H1 (cell line): ENCODE measurements around the gene HLTF. TPM values are rescaled to one million over a fixed set of nuclear protein-coding genes. Genes with fewer than 3 reads are reported as not detected.

Source experiments
- CTCF ChIA-PET: fragments of 300-600 bp; sonication (Branson Sonifier 250); formaldehyde crosslinking; loops from one replicate; lab custom pipeline; 2021; ENCODE audit not compliant: partially characterized antibody; lab: Charles Lee
- POLR2A ChIA-PET: fragments of 300-600 bp; sonication (Branson Sonifier 250); formaldehyde crosslinking; loops from one replicate; lab custom pipeline; 2021; ENCODE audit warnings: inconsistent platforms; ENCODE audit not compliant: partially characterized antibody; lab: Charles Lee
- DNase-seq, 2 experiments: peaks; one replicate each; pipeline versions ENCODE4 v3.0.0 to v3.0.0-alpha.2; 2010 to 2022; ENCODE audit warnings: low spot score in 2 of 2, low read depth in 1 of 2, mixed read lengths in 1 of 2
- FAIRE-seq: peaks from 2 replicates; lab custom pipeline; 2011; peaks lifted over from hg19 to GRCh38; lab: Jason Lieb, UNC
- H2AFZ ChIP-seq: 2 replicates; pipeline ENCODE4 v1.8.1; 2012; ENCODE audit warnings: low read length, inconsistent platforms
- H2AK5ac ChIP-seq: 2 replicates; pipeline ENCODE4 v1.6.1; 2013; ENCODE audit warnings: low read depth, low read length
- H2BK120ac ChIP-seq: replicated peaks from 2 replicates; pipeline ENCODE3; 2013; ENCODE audit warnings: low read depth, low read length, inconsistent platforms
- H2BK12ac ChIP-seq: 2 replicates; pipeline ENCODE4 v1.6.1; 2013; ENCODE audit warnings: low read depth, low read length
- H2BK15ac ChIP-seq: 2 replicates; pipeline ENCODE4 v1.6.1; 2013; ENCODE audit warnings: low read length
- H2BK20ac ChIP-seq: 2 replicates; pipeline ENCODE4 v1.6.1; 2013; ENCODE audit warnings: low read length
- H2BK5ac ChIP-seq: 2 replicates; pipeline ENCODE4 v1.6.1; 2013; ENCODE audit warnings: low read depth, low read length
- H3K14ac ChIP-seq: 2 replicates; pipeline ENCODE4 v1.6.1; 2013; ENCODE audit warnings: inconsistent platforms; ENCODE audit not compliant: insufficient read length
- H3K18ac ChIP-seq: 2 replicates; pipeline ENCODE4 v1.6.1; 2013; ENCODE audit warnings: low read length; ENCODE audit errors: extremely low read depth
- H3K23ac ChIP-seq: 2 replicates; pipeline ENCODE4 v1.6.1; 2013; ENCODE audit warnings: inconsistent platforms; ENCODE audit not compliant: insufficient read length
- H3K23me2 ChIP-seq: 2 replicates; pipeline ENCODE4 v1.6.1; 2013; ENCODE audit warnings: low read depth, low read length
- H3K27ac ChIP-seq: 2 replicates; pipeline ENCODE4 v1.6.1; 2011; ENCODE audit warnings: low read depth, low read length, inconsistent platforms
- H3K27me3 ChIP-seq, 4 experiments: replicated peaks in 1 of 4; 1 replicate in 1 of 4; 2 replicates in 3 of 4; pipeline versions ENCODE4 v1.6.1 to v1.8.1; 2011 to 2013; ENCODE audit warnings: low read length in 3 of 4, mild to moderate bottlenecking in 3 of 4, inconsistent platforms in 2 of 4, mixed read lengths in 2 of 4, moderate library complexity in 1 of 4; ENCODE audit not compliant: control insufficient read depth in 3 of 4, insufficient read depth in 3 of 4; ENCODE audit errors: extremely low read depth in 1 of 4
- H3K36me3 ChIP-seq, 4 experiments: 2 replicates each; pipeline versions ENCODE4 v1.6.1 to v1.8.1; 2011 to 2013; ENCODE audit warnings: mild to moderate bottlenecking in 4 of 4, low read length in 3 of 4, moderate library complexity in 2 of 4, control low read depth in 1 of 4, inconsistent platforms in 1 of 4; ENCODE audit not compliant: insufficient read depth in 4 of 4, control insufficient read depth in 2 of 4
- H3K4ac ChIP-seq: replicated peaks from 2 replicates; pipeline ENCODE3; 2013; ENCODE audit warnings: low read length, low read depth, mixed read lengths, inconsistent platforms; ENCODE audit not compliant: insufficient read length
- H3K4me1 ChIP-seq, 4 experiments: replicated peaks in 1 of 4; 1 replicate in 1 of 4; 2 replicates in 3 of 4; pipeline versions ENCODE4 v1.6.1 to v1.8.1; 2011 to 2013; ENCODE audit warnings: low read length in 3 of 4, inconsistent platforms in 2 of 4, mixed read lengths in 1 of 4; ENCODE audit not compliant: insufficient read depth in 4 of 4, control insufficient read depth in 3 of 4
- H3K4me2 ChIP-seq, 2 experiments: 2 replicates each; pipeline versions ENCODE4 v1.6.1 to v1.8.1; 2011 to 2013; ENCODE audit warnings: low read depth in 2 of 2, low read length in 2 of 2, control low read depth in 1 of 2, inconsistent platforms in 1 of 2, mild to moderate bottlenecking in 1 of 2; ENCODE audit not compliant: insufficient read depth in 1 of 2
- H3K4me3 ChIP-seq, 4 experiments: fragments of 200-600, 300-600 bp in 1 of 4; sonication (generic), shearing (Covaris generic), sonication (Bioruptor Twin) in 1 of 4; 2 replicates each; pipeline versions ENCODE4 v1.5.1 to v1.8.1; 2011 to 2016; ENCODE audit warnings: low read length in 4 of 4, low read depth in 3 of 4, control low read depth in 2 of 4, inconsistent platforms in 2 of 4, mild to moderate bottlenecking in 2 of 4, mixed read lengths in 1 of 4, moderate library complexity in 1 of 4; ENCODE audit not compliant: insufficient read depth in 2 of 4; ENCODE audit errors: extremely low read depth in 1 of 4
- H3K56ac ChIP-seq: replicated peaks from 2 replicates; pipeline ENCODE3; 2013; ENCODE audit warnings: low read depth, mild to moderate bottlenecking, mixed read lengths, low read length, inconsistent platforms; ENCODE audit not compliant: insufficient read length
- H3K79me1 ChIP-seq: 2 replicates; pipeline ENCODE4 v1.6.1; 2013; ENCODE audit warnings: low read depth, low read length, control low read depth
- H3K79me2 ChIP-seq, 2 experiments: 2 replicates each; pipeline versions ENCODE4 v1.6.1 to v1.8.1; 2012 to 2013; ENCODE audit warnings: low read length in 2 of 2, mild to moderate bottlenecking in 2 of 2, inconsistent platforms in 1 of 2; ENCODE audit not compliant: insufficient read depth in 2 of 2, control insufficient read depth in 1 of 2
- H3K9ac ChIP-seq, 4 experiments: replicated peaks in 1 of 4; 1 replicate in 1 of 4; 2 replicates in 3 of 4; pipeline versions ENCODE4 v1.6.1 to v1.8.1; 2011 to 2013; ENCODE audit warnings: low read depth in 3 of 4, low read length in 3 of 4, control low read depth in 2 of 4, mild to moderate bottlenecking in 2 of 4, moderate library complexity in 2 of 4, inconsistent platforms in 1 of 4; ENCODE audit errors: extremely low read depth in 1 of 4
- H3K9me3 ChIP-seq, 2 experiments: 2 replicates each; pipeline versions ENCODE4 v1.6.1 to v1.8.1; 2012 to 2013; ENCODE audit warnings: mild to moderate bottlenecking in 2 of 2, moderate library complexity in 2 of 2, control low read depth in 1 of 2, inconsistent platforms in 1 of 2, low read depth in 1 of 2, low read length in 1 of 2, mixed read lengths in 1 of 2; ENCODE audit not compliant: insufficient read depth in 2 of 2
- H4K20me1 ChIP-seq, 2 experiments: replicated peaks in 1 of 2; 2 replicates each; pipeline versions ENCODE3 to v1.8.1; 2011 to 2013; ENCODE audit warnings: inconsistent platforms in 2 of 2, low read length in 2 of 2, mild to moderate bottlenecking in 1 of 2; ENCODE audit not compliant: insufficient read depth in 2 of 2, control insufficient read depth in 1 of 2
- H4K5ac ChIP-seq: 2 replicates; pipeline ENCODE4 v1.6.1; 2013; ENCODE audit warnings: low read length, low read depth, mixed read lengths, inconsistent platforms; ENCODE audit not compliant: insufficient read length
- H4K8ac ChIP-seq: 2 replicates; pipeline ENCODE4 v1.8.0; 2013; ENCODE audit warnings: mild to moderate bottlenecking, moderate library complexity, low read length, inconsistent platforms; ENCODE audit not compliant: insufficient read depth; ENCODE audit errors: extremely low read depth
- H4K91ac ChIP-seq: replicated peaks from 2 replicates; pipeline ENCODE3; 2013; ENCODE audit warnings: low read length, mixed read lengths, inconsistent platforms; ENCODE audit not compliant: insufficient read length
- ATF3 ChIP-seq: IDR thresholded peaks from 2 replicates; pipeline ENCODE4 v1.6.1; 2011; ENCODE audit warnings: low read depth, mild to moderate bottlenecking, low read length; ENCODE audit not compliant: insufficient read depth
- BACH1 ChIP-seq: IDR thresholded peaks from 2 replicates; pipeline ENCODE4 v1.6.1; 2012; ENCODE audit warnings: low read length, improper control_type of control experiment
- BCL11A ChIP-seq, 2 experiments: IDR thresholded peaks; one replicate each; pipeline ENCODE4 v1.6.1; 2011; ENCODE audit warnings: low read depth in 2 of 2, low read length in 2 of 2, mild to moderate bottlenecking in 2 of 2
- CBX8 ChIP-seq: fragments of 300-800, 300-1000 bp; sonication (generic); IDR thresholded peaks from 2 replicates; pipeline ENCODE4 v1.7.1; 2016; ENCODE audit warnings: low read depth, low read length, borderline replicate concordance
- EZH2 ChIP-seq: fragments of 200-600 bp; sonication (generic); IDR thresholded peaks from 2 replicates; pipeline ENCODE4 v1.7.1; 2012; ENCODE audit warnings: low read depth, mild to moderate bottlenecking, moderate library complexity, low read length, inconsistent platforms; ENCODE audit not compliant: severe bottlenecking
- HDAC6 ChIP-seq: IDR thresholded peaks from one replicate; pipeline ENCODE4 v1.7.1; 2012; ENCODE audit warnings: low read depth, mild to moderate bottlenecking, inconsistent platforms, low read length, moderate library complexity
- KDM1A ChIP-seq: fragments of 200-600, 300-600 bp; sonication (generic); IDR thresholded peaks from 2 replicates; pipeline ENCODE4 v1.7.1; 2016; ENCODE audit warnings: mild to moderate bottlenecking, low read length, borderline replicate concordance
- KDM4A ChIP-seq: IDR thresholded peaks from one replicate; pipeline ENCODE4 v1.7.1; 2012; ENCODE audit warnings: low read depth, mild to moderate bottlenecking, moderate library complexity, low read length, inconsistent platforms; ENCODE audit not compliant: severe bottlenecking
- KDM5A ChIP-seq: fragments of 200-600 bp; IDR thresholded peaks from 2 replicates; pipeline ENCODE4 v1.7.1; 2012; ENCODE audit warnings: mild to moderate bottlenecking, low read length, inconsistent platforms, mixed read lengths
- MAX ChIP-seq: IDR thresholded peaks from 2 replicates; pipeline ENCODE4 v1.6.1; 2012; ENCODE audit warnings: inconsistent platforms
- SIN3A ChIP-seq, 2 experiments: IDR thresholded peaks in 1 of 2; conservative IDR thresholded peaks in 1 of 2; 2 replicates each; pipeline ENCODE4 v1.6.1; 2011 to 2012; ENCODE audit warnings: low read length in 2 of 2, improper control_type of control experiment in 1 of 2, low read depth in 1 of 2, mild to moderate bottlenecking in 1 of 2
- SIRT6 ChIP-seq: IDR thresholded peaks from one replicate; pipeline ENCODE4 v1.7.1; 2012; ENCODE audit warnings: low read length, inconsistent platforms
- SUZ12 ChIP-seq: fragments of 200-600 bp; sonication (generic); IDR thresholded peaks from 2 replicates; pipeline ENCODE4 v1.6.1; 2012; ENCODE audit warnings: mild to moderate bottlenecking, inconsistent platforms, low read length, moderate library complexity, mixed read lengths
- ZNF274 ChIP-seq: IDR thresholded peaks from 2 replicates; pipeline ENCODE4 v1.7.0; 2012; ENCODE audit warnings: low read length, borderline replicate concordance; ENCODE audit errors: extremely low read depth
- WGBS, 2 experiments: shearing (Covaris generic) in 1 of 2; methylation state at CpG; one replicate each; pipeline versions ENCODE4 v1.1.6 to v1.1.7; 2013 to 2015; ENCODE audit warnings: low lambda C conversion rate in 2 of 2, mixed read lengths in 2 of 2, inconsistent platforms in 1 of 2, low coverage in 1 of 2, missing lambda C conversion rate in 1 of 2; ENCODE audit not compliant: insufficient replicate concordance in 2 of 2, insufficient coverage in 1 of 2, insufficient read length in 1 of 2; ENCODE audit errors: extremely low coverage in 1 of 2, missing lambda C conversion rate in 1 of 2; 5-methylcytosine and 5-hydroxymethylcytosine counted together
- polyA plus RNA-seq, 7 experiments: library from polyadenylated mRNA; depleted of rRNA in 3 of 7; stranded (reverse) in 5 of 7; unstranded in 2 of 7; fragments of >200 nt in 5 of 7; fragments of 200-250 nt in 2 of 7; gene quantifications; 1 replicate in 5 of 7; 2 replicates in 1 of 7; 4 replicates in 1 of 7; pipeline versions ENCODE4 v1.2.1 to v1.2.3, GENCODE V29; 2011 to 2013; ENCODE audit warnings: missing spikeins in 2 of 7, mixed read lengths in 2 of 7
- total RNA-seq: library from RNA; stranded (reverse); fragmentation: NEBNext Ultra II Directional; extraction: Animal tissue kit (Norgen Biotek cat#: 25700); gene quantifications from 2 replicates; pipeline ENCODE4 v1.2.1, GENCODE V29; 2021

HLTF gene
- total and polyA plus RNA-seq, 2 of the 8 experiments (the other 6 are each of a cell fraction or from before 2014, with no cell fraction given), result 18.1 to 60.3 TPM

GRCh38 chr3:149095487-149095886, 9.2 kb upstream of the HLTF start:
- Histone ChIP-seq H3K4me2 (no peak overlapping the region), H3K27ac (no peak overlapping the region), H3K79me1 (no peaks in the 10 kb centered on the region), H3K9ac (no peak overlapping the region), H3K23ac (no peak overlapping the region), H3K14ac (no peak overlapping the region), H3K4me1 (no peaks in the 10 kb centered on the region), H4K20me1 (no peaks in the 10 kb centered on the region), H3K79me2 (no peaks in the 10 kb centered on the region), H2BK20ac (no peak overlapping the region), H2AK5ac (no peak overlapping the region), H3K4me3 (no peak overlapping the region), H2BK15ac (no peak overlapping the region), H4K5ac (no peak overlapping the region), H2BK5ac (no peak overlapping the region), H3K9me3 (peaks cover 0 to 5% of the 10 kb centered on the region in 2 experiments; a peak in 1 of 4 replicates), H3K18ac (no peak overlapping the region), H4K91ac (no peak overlapping the region), H3K4ac (no peak overlapping the region), H3K23me2 (no peaks in the 10 kb centered on the region), H2BK120ac (no peak overlapping the region), H3K36me3 (no peaks in the 10 kb centered on the region), H4K8ac (no peak overlapping the region), H2BK12ac (no peak overlapping the region), H3K27me3 (no peaks in the 10 kb centered on the region), H3K56ac (no peak overlapping the region), H2AFZ (no peak overlapping the region)
- WGBS, 2 experiments, result 99% methylated on average over 4 of the region's 4 CpGs; no CpG with 5 or more reads in 1 of the 2 experiments
- ChIA-PET CTCF (interaction anchor here (0.6 kb wide), 1 partner anchor 65 kb away, joined by 3 read pairs; no protein-coding TSS in a partner anchor), POLR2A (no interaction called here)
- DNase-seq (no peak), FAIRE-seq (no peak)
- TF ChIP-seq CBX8, result no peak
- TF ChIP-seq SIN3A (conservative IDR thresholded peaks at IDR 0.05 in 1 of 2, IDR thresholded peaks at IDR 0.05 in 1 of 2; ENCODE audit: low read depth in 1 of 2, low read length in 2 of 2), result no peak
- no peak for TF ChIP-seq KDM1A
- no peak for TF ChIP-seq KDM4A
- TF ChIP-seq MAX, result no peak
- TF ChIP-seq HDAC6, result no peak
- no peak for TF ChIP-seq SIRT6
- no peak for TF ChIP-seq KDM5A
- no peak for TF ChIP-seq SUZ12
- no peak for TF ChIP-seq BCL11A (IDR thresholded peaks at IDR 0.05; ENCODE audit: low read depth in 2 of 2, low read length in 2 of 2)
- no peak for TF ChIP-seq ZNF274
- TF ChIP-seq EZH2, result no peak
- no peak for TF ChIP-seq ATF3
- TF ChIP-seq BACH1, result no peak
